DMS114 treated with DMSO at 0.1 percent for 48 hours (cell line): ENCODE results near the gene OR2H2.

Experiments used
- DNase-seq: peaks from one replicate; lab custom pipeline; 2025; ENCODE audit not compliant: unreplicated experiment; lab: John Stamatoyannopoulos, UW

The OR2H2 gene

DNA sequence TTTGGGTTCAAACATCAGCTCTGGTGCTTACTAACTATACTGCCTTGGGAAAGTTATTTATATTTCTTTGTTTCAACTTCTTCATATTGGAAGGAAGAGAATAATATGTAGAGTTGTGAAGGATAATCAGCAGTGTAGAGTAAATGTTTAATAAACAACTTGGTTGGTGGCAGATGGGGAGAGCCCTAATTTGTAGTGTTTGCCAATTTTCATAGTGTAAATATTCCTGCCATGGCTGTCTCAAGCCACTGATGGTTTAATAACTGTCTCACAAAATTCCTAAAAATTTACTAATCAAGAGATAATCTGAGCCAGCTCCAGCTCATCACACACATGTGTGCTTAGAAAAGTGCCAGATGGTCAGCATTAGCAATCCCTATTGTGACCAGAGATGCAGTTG is at the start of gene OR2H2:
Gene OR2H2, plus strand, starts transcription at position 301 of the 400 bp plus-strand sequence. CDS start 2,824 bp downstream, outside the sequence.
- no peak for DNase-seq

GRCh38 chr6:29537714-29538403 is 47.1 kb upstream of the OR2H2 start:
- DNase-seq = no peak

DNA sequence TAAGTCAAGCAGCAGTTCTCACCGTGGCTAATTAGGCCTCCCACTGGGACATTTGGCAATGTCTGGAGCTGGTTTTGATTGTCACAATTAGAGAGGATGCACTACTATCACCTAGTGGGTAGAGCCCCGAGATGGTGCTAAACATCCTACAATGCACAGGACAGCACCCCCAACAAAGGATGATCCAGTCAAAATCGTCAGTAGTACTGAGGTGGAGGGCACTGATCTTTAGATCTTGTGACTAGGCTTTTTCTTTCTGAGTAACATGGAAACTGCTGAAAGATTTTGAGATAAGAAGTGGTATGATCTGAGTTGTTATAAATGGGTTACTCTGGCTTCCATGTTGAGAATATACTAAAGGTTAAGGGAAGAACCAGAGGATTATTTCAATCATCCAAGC is 37.3 kb upstream of the OR2H2 start:
- DNase-seq = no peak

- DNase-seq = peak; percentile 62
Observed at GRCh38 chr6:29552512-29553051, 32.3 kb upstream of the OR2H2 start.

DNA sequence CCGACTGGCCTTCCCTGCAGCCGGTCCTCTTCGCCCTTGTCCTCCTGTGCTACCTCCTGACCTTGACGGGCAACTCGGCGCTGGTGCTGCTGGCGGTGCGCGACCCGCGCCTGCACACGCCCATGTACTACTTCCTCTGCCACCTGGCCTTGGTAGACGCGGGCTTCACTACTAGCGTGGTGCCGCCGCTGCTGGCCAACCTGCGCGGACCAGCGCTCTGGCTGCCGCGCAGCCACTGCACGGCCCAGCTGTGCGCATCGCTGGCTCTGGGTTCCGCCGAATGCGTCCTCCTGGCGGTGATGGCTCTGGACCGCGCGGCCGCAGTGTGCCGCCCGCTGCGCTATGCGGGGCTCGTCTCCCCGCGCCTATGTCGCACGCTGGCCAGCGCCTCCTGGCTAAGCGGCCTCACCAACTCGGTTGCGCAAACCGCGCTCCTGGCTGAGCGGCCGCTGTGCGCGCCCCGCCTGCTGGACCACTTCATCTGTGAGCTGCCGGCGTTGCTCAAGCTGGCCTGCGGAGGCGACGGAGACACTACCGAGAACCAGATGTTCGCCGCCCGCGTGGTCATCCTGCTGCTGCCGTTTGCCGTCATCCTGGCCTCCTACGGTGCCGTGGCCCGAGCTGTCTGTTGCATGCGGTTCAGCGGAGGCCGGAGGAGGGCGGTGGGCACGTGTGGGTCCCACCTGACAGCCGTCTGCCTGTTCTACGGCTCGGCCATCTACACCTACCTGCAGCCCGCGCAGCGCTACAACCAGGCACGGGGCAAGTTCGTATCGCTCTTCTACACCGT is 31.5 kb upstream of the OR2H2 start:
- no peak for DNase-seq

- DNase-seq = no peak
Observed at GRCh38 chr6:29554764-29555163, 30.2 kb upstream of the OR2H2 start.

DNA sequence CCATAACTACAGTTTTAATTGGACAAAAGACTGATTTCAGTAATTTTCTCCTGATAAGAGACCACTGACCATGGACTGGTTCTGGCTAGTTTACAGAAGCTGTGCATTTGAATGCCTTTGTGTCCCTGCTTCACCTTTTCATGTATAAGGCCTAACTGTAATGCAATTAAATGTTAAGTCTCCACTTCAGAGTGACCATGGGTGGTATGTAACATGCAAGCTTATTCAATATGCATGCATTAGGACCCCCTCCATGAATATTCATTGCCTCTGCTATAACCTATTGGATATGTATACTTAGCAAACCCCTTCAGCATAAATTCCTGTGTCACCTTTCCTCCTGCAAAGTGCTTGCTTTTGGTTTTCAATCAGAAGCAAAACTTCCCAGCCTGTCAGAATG is 27.6 kb upstream of the OR2H2 start:
- DNase-seq = no peak

GRCh38 chr6:29558439-29559079 is 26.4 kb upstream of the OR2H2 start:
- DNase-seq = no peak

GRCh38 chr6:29559524-29560287 is 25.2 kb upstream of the OR2H2 start, which contains the start of gene UBD:
Gene UBD, minus strand, starts transcription at chr6:29559732. Its CDS starts 31 bp downstream, at chr6:29559701.
- DNase-seq = no peak

DNA sequence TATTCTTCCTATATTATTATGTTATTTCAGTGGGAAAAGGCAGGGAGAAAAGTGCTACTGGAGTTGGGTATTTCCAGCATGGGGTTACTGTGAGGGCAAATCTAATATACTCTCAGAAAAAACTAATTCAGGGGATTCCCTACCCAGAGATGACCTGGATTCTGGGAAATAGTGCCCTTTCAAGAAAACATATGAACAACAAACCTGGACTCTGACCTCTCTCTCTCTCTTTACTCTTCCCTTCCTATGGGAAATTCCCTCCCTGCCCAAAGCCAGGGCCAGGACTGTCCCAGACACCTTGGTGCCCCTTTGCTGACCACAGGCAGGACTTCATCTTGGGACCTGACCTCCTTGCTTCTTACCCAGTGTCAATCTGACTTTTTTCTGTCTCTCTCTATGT is 23.8 kb upstream of the OR2H2 start:
- no peak for DNase-seq

DNA sequence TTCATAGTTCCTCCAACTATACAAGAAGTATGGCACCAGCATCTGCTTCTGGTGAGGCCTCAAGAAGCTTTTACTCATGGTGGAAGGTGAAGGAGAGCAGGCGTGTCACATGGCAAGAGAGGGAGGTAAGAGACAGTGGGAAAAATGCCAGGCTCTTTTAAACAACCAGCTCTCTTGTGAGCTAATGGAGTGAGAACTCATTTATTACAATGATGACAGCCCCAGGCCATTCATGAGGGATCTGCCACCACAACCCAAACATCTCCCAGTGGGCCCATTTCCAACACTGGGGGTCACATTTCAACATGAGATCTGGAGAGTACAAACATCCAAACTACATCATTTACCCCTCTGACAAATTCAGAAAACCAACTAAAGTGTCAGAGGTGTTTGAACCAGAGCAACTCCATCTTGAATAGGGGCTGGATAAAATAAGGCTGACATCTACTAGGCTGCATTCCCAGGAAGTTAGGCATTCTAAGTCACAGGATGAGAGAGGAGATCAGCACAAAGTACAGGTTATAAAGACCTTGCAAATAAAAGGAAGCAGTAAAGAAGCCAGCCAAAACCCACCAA is 23.2 kb upstream of the OR2H2 start:
- no peak for DNase-seq

DNA sequence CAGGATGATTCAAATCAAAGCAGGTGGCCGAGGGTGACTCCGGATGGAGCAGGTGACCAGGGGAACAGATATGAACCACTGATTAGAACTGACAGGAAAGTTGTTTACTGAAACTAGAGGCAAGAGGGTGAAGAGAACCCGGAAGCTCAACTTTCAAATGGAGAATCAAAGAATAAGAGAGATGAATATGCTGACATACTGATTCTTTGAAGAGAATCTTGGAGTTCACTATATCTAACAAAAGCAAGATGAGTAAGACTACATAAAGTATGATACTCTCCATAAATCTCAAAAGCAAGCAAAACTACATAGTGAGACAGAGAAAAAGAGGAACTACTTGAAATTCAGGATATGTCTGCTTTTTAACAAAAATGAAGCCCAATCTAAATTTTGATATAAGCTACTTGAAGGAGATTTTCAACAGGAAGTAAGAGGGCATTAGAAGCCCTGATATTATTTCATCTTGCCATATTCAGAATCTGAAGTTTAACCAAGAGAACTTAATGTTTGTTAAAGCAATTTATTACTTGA is 21.4 kb upstream of the OR2H2 start:
- no peak for DNase-seq

- peak; percentile 6 for DNase-seq
Observed at GRCh38 chr6:29564875-29565274, 20.0 kb upstream of the OR2H2 start.

- DNase-seq = no peak
Observed at GRCh38 chr6:29566856-29567255, 18.1 kb upstream of the OR2H2 start.

GRCh38 chr6:29567541-29567940 is 17.4 kb upstream of the OR2H2 start:
- DNase-seq = no peak

DNA sequence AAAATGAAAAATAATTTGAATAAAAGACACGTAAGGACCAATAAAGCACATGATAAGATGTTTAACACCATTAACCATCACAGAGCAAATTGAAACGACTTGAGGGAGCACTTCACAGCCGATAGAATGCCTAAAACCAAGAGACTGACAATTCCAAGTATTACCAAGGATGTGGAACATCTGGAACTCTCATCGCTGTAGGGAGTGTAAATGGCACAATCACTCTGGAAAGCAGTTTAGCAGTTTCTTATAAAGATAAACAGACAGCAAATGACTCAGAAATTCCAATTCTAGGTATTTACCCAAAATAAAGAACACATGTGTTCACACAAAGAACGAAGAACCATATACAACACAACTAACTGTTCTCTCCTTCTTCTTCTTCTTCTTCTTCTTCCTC is 16.9 kb upstream of the OR2H2 start:
- no peak for DNase-seq

GRCh38 chr6:29576056-29576455 is 8.9 kb upstream of the OR2H2 start:
- DNase-seq = no peak

DNA sequence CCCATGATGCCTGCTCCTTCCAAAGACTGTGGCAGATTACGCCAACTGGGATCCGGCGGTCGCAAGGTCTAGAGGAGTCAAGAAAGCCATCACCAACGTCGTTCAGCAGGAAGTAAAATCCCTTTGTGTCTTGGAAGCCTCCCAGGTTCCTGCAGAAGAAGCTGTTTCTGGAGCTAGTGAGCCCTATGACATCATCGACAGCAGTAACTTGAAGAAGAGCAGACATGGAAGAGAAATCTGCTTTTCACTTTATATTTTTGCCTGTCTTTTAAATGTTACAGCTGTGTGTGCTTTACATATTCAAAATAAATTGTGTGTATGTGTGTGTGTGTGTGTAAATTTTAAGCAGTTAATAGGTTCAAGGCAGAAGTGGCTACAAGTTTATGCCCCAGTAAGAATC is 7.4 kb upstream of the OR2H2 start:
- DNase-seq = no peak

DNA sequence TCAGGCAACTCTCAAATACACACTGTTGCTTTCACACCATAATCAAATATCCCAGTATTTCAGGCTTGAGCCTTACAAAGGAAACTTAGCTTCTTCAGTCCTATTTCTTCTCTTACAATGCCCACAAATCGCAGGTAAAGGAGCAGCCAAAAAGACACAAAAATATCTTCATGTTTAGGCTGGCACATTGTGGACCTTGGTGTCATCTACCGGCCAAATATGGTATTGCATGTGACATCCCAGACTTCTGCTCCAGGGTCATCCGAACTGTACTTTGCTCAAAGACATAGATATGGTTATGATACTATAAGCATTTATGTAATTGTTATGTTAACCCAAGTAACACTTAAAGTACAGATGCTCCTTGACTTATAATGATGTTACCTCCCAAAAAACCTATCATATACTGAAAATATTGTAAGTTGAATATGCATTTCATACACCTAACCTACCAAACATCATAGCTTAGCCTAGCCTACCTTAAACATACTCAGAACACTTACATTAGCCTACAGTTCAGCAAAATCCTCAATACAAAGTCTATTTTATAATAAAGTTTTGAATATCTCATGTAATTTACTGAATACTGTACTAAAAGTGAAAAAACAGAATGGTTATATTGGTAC is 4.6 kb downstream of the OR2H2 start:
- peak; percentile 49 for DNase-seq
